ENCODE data around the gene POMZP3. TPM values are rescaled to one million over a fixed set of nuclear protein-coding genes. Genes with fewer than 3 reads are reported as not detected.
"Not testable (repeated sequence)": the region's sequence is repeated elsewhere in the genome, so short reads cannot be mapped to it uniquely, and the experiment has no call there.

POMZP3 gene
- polyA plus RNA-seq (2013, experiment 1 of 2) = 4.3 TPM
- polyA plus RNA-seq (2013, experiment 2 of 2) = 4.4 TPM

DNA sequence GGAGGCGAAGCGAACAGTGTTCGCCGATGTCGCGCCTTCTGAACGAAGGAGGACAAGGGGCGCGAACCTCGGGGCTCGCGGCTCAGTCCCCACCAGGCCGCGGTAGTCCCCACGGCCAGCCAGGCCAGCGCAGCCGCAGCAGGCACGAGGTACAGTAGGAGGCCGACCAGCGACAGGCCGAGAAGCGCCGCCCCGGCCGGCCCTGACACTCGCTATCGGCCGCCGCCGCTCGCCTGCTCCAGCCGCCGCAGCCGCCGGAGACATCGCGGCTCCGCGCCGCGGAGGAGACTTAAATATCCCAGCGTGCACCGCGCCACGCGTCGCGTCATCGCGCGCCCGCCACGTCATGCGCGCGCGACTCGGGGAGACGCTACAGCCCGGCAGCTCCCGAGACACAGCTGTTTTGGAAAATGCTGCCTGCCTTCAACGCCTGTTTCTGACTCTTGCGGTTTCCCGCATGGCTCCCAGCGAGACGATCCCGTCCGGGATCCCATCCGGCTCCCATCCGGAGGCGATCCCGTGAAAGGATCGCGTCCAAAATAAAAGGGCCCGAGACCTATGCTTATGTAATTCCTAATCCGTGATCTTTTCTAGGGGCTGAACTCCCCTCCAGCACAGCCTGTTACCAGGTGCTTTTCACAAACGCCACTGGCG is at the start of gene POMZP3:
Gene POMZP3, minus strand, starts transcription at position 291 of the 654 bp plus-strand sequence. CDS start 1,215 bp downstream, outside the sequence.
- H3K23ac ChIP-seq (ENCODE audit: low read length in 2 of 2); H2BK12ac ChIP-seq (ENCODE audit: low read length in 2 of 2); H3K36me3 ChIP-seq (ENCODE audit: control insufficient read depth in 1 of 2, insufficient read depth in 2 of 2, low read depth in 1 of 2, low read length in 2 of 2); H3K79me1 ChIP-seq (replicated peaks; ENCODE audit: low read length, poor library complexity, severe bottlenecking); H2BK120ac ChIP-seq (ENCODE audit: low read depth, low read length); H3K9me3 ChIP-seq (ENCODE audit: control insufficient read depth, low read length); H4K8ac ChIP-seq (ENCODE audit: low read length); H2BK15ac ChIP-seq (ENCODE audit: low read depth, poor library complexity, severe bottlenecking); H4K91ac ChIP-seq (ENCODE audit: low read length); H3K4me1 ChIP-seq (ENCODE audit: control insufficient read depth, insufficient read depth, low read depth, low read length); H3K27me3 ChIP-seq (ENCODE audit: control insufficient read depth in 1 of 2, insufficient read depth in 1 of 2, low read length in 2 of 2); H2AFZ ChIP-seq (ENCODE audit: low read depth, low read length); H3K14ac ChIP-seq (ENCODE audit: low read length in 2 of 2); H2BK5ac ChIP-seq (ENCODE audit: low read depth, low read length, poor library complexity, severe bottlenecking); H2AK5ac ChIP-seq (ENCODE audit: low read length, severe bottlenecking): not testable (repeated sequence)
- WGBS = no CpG with 5 or more reads among the region's 78 CpGs
- H3K9ac ChIP-seq (ENCODE audit: low read length) = peak within 1 kb of the TSS; percentile 88
- peak within 1 kb of the TSS; percentile 61 for H3K27ac ChIP-seq (ENCODE audit: low read length, poor library complexity, severe bottlenecking)
- peak within 1 kb of the TSS in 1 of 2 experiments; percentile 73 for H3K4ac ChIP-seq (ENCODE audit: low read depth in 1 of 2, low read length in 2 of 2)
- H3K18ac ChIP-seq (ENCODE audit: low read depth in 1 of 2, low read length in 2 of 2) = peak within 1 kb of the TSS in 1 of 2 experiments; percentile 62
- H3K4me2 ChIP-seq (ENCODE audit: low read length, poor library complexity, severe bottlenecking) = peak within 1 kb of the TSS; percentile 67
- DNase-seq = peak; percentile 56
- peak within 1 kb of the TSS; percentile 63 to 76 for H3K4me3 ChIP-seq (ENCODE audit: insufficient read depth in 1 of 2, low read depth in 1 of 2, low read length in 2 of 2)

DNA sequence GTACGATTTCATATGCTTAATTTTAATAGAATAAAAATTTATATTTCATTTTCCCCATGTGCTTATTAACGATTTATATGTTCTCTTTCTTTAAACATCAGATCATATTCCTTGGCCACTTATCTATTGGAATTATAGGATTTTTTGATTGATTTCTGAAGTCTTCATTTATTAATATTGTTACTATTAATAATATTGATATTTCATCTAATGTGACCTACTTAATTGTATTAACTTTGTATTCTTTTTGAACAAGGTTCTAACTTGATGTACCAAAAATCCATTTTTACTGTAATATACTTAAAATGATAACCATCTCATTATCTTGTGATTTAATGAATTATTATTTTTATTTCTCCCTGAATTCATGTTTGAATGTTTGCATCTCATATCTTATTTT is 48.7 kb upstream of the POMZP3 start:
- H3K36me3 ChIP-seq (ENCODE audit: control insufficient read depth in 1 of 2, insufficient read depth in 2 of 2, low read depth in 1 of 2, low read length in 2 of 2); DNase-seq; H2BK120ac ChIP-seq (ENCODE audit: low read depth, low read length); H3K23ac ChIP-seq (ENCODE audit: low read length in 2 of 2); H4K8ac ChIP-seq (ENCODE audit: low read length); H3K27ac ChIP-seq (ENCODE audit: low read length, poor library complexity, severe bottlenecking); H3K9me3 ChIP-seq (ENCODE audit: control insufficient read depth, low read length); H3K4me2 ChIP-seq (ENCODE audit: low read length, poor library complexity, severe bottlenecking); H2BK12ac ChIP-seq (ENCODE audit: low read length in 2 of 2); H3K79me1 ChIP-seq (replicated peaks; ENCODE audit: low read length, poor library complexity, severe bottlenecking); H2AFZ ChIP-seq (ENCODE audit: low read depth, low read length); H3K14ac ChIP-seq (ENCODE audit: low read length in 2 of 2); H4K91ac ChIP-seq (ENCODE audit: low read length); H2AK5ac ChIP-seq (ENCODE audit: low read length, severe bottlenecking); H2BK15ac ChIP-seq (ENCODE audit: low read depth, poor library complexity, severe bottlenecking); H3K4ac ChIP-seq (ENCODE audit: low read depth in 1 of 2, low read length in 2 of 2); H3K9ac ChIP-seq (ENCODE audit: low read length); H3K18ac ChIP-seq (ENCODE audit: low read depth in 1 of 2, low read length in 2 of 2); H3K27me3 ChIP-seq (ENCODE audit: control insufficient read depth in 1 of 2, insufficient read depth in 1 of 2, low read length in 2 of 2); H2BK5ac ChIP-seq (ENCODE audit: low read depth, low read length, poor library complexity, severe bottlenecking); H3K4me3 ChIP-seq (ENCODE audit: insufficient read depth in 1 of 2, low read depth in 1 of 2, low read length in 2 of 2); H3K4me1 ChIP-seq (ENCODE audit: control insufficient read depth, insufficient read depth, low read depth, low read length): not testable (repeated sequence)
- no CpG with 5 or more reads among the region's 2 CpGs for WGBS

DNA sequence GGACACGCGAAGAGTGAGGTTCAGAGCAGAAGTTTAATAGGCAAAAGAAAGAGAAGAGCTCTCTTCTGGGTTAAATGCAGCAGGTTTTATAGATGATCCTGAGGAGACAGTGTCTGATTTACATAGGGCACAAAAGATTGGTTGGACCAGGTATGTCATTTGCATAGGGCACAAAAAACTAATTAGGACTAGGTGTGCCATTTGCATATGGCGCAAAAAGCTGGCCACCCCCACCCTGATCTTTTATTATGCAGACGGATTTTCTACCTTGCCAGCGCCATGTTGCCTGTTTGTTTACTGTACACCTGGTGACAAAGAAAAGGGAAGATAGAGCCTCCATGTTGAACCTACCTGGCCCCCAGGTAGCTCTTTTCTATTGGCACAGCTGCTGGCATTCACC is 46.3 kb upstream of the POMZP3 start:
- not testable (repeated sequence) for H3K23ac ChIP-seq (ENCODE audit: low read length in 2 of 2); H4K8ac ChIP-seq (ENCODE audit: low read length); H3K27ac ChIP-seq (ENCODE audit: low read length, poor library complexity, severe bottlenecking); H2BK12ac ChIP-seq (ENCODE audit: low read length in 2 of 2); H3K4me3 ChIP-seq (ENCODE audit: insufficient read depth in 1 of 2, low read depth in 1 of 2, low read length in 2 of 2); H3K18ac ChIP-seq (ENCODE audit: low read depth in 1 of 2, low read length in 2 of 2); H4K91ac ChIP-seq (ENCODE audit: low read length); H2BK5ac ChIP-seq (ENCODE audit: low read depth, low read length, poor library complexity, severe bottlenecking); H3K4me2 ChIP-seq (ENCODE audit: low read length, poor library complexity, severe bottlenecking); H2BK15ac ChIP-seq (ENCODE audit: low read depth, poor library complexity, severe bottlenecking); H3K14ac ChIP-seq (ENCODE audit: low read length in 2 of 2); H3K36me3 ChIP-seq (ENCODE audit: control insufficient read depth in 1 of 2, insufficient read depth in 2 of 2, low read depth in 1 of 2, low read length in 2 of 2); H3K79me1 ChIP-seq (replicated peaks; ENCODE audit: low read length, poor library complexity, severe bottlenecking); H2AFZ ChIP-seq (ENCODE audit: low read depth, low read length); DNase-seq; H2AK5ac ChIP-seq (ENCODE audit: low read length, severe bottlenecking); H3K9me3 ChIP-seq (ENCODE audit: control insufficient read depth, low read length); H2BK120ac ChIP-seq (ENCODE audit: low read depth, low read length); H3K4me1 ChIP-seq (ENCODE audit: control insufficient read depth, insufficient read depth, low read depth, low read length); H3K4ac ChIP-seq (ENCODE audit: low read depth in 1 of 2, low read length in 2 of 2); H3K27me3 ChIP-seq (ENCODE audit: control insufficient read depth in 1 of 2, insufficient read depth in 1 of 2, low read length in 2 of 2); H3K9ac ChIP-seq (ENCODE audit: low read length)
- WGBS = 81% methylated on average over 3 of the region's 5 CpGs

DNA sequence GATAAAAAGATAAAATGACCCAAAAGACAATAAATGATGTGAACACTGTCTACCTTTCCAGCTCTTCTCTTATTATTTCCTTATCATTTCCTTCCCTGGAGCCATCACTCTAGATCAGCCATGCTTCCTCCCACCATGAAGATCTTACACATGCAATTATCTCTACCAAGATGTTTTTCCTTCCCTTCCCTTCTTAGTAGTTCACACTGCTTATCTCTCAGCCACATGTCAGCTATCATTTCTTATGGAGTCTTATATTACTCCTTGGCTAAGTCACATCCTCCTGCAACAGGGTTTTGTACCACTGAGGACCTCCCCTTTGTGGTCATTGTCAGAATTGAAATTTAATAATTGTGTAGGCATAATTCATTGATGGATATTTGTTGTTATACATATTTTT is 32.1 kb upstream of the POMZP3 start:
- H3K4me2 ChIP-seq (ENCODE audit: low read length, poor library complexity, severe bottlenecking); H3K27ac ChIP-seq (ENCODE audit: low read length, poor library complexity, severe bottlenecking); H2BK12ac ChIP-seq (ENCODE audit: low read length in 2 of 2); H2AFZ ChIP-seq (ENCODE audit: low read depth, low read length); H3K4me3 ChIP-seq (ENCODE audit: insufficient read depth in 1 of 2, low read depth in 1 of 2, low read length in 2 of 2); H3K79me1 ChIP-seq (replicated peaks; ENCODE audit: low read length, poor library complexity, severe bottlenecking); H2BK15ac ChIP-seq (ENCODE audit: low read depth, poor library complexity, severe bottlenecking); H2BK5ac ChIP-seq (ENCODE audit: low read depth, low read length, poor library complexity, severe bottlenecking); H3K9ac ChIP-seq (ENCODE audit: low read length); H3K4me1 ChIP-seq (ENCODE audit: control insufficient read depth, insufficient read depth, low read depth, low read length); H4K91ac ChIP-seq (ENCODE audit: low read length); H4K8ac ChIP-seq (ENCODE audit: low read length); H3K18ac ChIP-seq (ENCODE audit: low read depth in 1 of 2, low read length in 2 of 2); H3K23ac ChIP-seq (ENCODE audit: low read length in 2 of 2); H2BK120ac ChIP-seq (ENCODE audit: low read depth, low read length); H2AK5ac ChIP-seq (ENCODE audit: low read length, severe bottlenecking); H3K9me3 ChIP-seq (ENCODE audit: control insufficient read depth, low read length); H3K14ac ChIP-seq (ENCODE audit: low read length in 2 of 2); H3K36me3 ChIP-seq (ENCODE audit: control insufficient read depth in 1 of 2, insufficient read depth in 2 of 2, low read depth in 1 of 2, low read length in 2 of 2); DNase-seq; H3K27me3 ChIP-seq (ENCODE audit: control insufficient read depth in 1 of 2, insufficient read depth in 1 of 2, low read length in 2 of 2); H3K4ac ChIP-seq (ENCODE audit: low read depth in 1 of 2, low read length in 2 of 2): not testable (repeated sequence)

All from mesenchymal stem cell (in vitro differentiated cells and primary cell).